ENCODE data around the gene SBNO2.

DNA sequence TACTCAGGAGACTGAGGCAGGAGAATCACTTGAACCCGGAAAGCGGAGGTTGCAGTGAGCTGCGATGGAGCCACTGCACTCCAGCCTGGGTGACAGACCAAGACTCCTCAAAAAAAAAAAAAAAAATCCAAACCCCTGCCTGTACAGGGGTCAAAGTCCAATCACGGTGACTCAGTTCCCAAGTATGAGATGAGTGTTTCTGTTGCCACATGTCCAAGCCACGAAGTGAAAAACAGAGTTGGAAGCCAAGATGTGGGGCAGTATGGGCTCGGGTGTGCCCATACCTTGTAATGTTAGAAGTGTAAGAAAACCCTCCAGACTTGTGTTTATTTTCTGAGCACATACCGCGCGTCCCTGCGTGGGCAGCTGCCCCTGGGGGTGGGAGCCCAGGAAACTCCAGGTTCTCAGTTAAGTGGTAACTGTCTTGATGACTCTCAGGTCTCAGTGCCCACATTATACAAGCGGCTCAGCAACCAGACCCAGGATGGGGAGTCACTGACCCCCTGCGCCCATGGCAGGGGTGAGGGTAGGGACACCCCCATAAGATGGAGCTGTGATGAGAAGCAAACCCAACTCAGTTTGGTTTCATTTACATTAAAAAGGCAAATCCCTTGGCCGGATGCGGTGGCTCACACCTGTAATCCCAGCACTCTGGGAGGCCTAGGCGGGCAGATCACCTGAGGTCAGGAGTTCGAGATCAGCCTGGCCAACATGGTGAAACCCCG is 71.5 kb downstream of the SBNO2 start:
- TF ChIP-seq POLR2A (IDR thresholded peaks at IDR 0.05), result peak in 1 of 2 donors; percentile 61
- TF ChIP-seq, protein P1, sequence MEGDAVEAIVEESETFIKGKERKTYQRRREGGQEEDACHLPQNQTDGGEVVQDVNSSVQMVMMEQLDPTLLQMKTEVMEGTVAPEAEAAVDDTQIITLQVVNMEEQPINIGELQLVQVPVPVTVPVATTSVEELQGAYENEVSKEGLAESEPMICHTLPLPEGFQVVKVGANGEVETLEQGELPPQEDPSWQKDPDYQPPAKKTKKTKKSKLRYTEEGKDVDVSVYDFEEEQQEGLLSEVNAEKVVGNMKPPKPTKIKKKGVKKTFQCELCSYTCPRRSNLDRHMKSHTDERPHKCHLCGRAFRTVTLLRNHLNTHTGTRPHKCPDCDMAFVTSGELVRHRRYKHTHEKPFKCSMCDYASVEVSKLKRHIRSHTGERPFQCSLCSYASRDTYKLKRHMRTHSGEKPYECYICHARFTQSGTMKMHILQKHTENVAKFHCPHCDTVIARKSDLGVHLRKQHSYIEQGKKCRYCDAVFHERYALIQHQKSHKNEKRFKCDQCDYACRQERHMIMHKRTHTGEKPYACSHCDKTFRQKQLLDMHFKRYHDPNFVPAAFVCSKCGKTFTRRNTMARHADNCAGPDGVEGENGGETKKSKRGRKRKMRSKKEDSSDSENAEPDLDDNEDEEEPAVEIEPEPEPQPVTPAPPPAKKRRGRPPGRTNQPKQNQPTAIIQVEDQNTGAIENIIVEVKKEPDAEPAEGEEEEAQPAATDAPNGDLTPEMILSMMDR (IDR thresholded peaks at IDR 0.05 in 4 of 5, conservative IDR thresholded peaks at IDR 0.05 in 1 of 5), result no peak
